DMS79 treated with DMSO at 0.1 percent for 48 hours (cell line): ENCODE data around the gene RPS25.
"Not testable (repeated sequence)": the region's sequence is repeated elsewhere in the genome, so short reads cannot be mapped to it uniquely, and the experiment has no call there.

Experiments used
- DNase-seq: peaks from one replicate; lab custom pipeline; 2025; lab: John Stamatoyannopoulos, UW

Gene RPS25

GRCh38 chr11:119018074-119018938 is at the start of gene RPS25, which contains the start of gene TRAPPC4:
TSS of gene RPS25 (minus strand) at chr11:119018343. CDS start at chr11:119018284, 59 bp downstream.
TSS of gene TRAPPC4 (plus strand) at chr11:119018766. CDS start at chr11:119018796, 30 bp downstream.
- peak; percentile 98 for DNase-seq

GRCh38 chr11:119067371-119068222 is 49.5 kb upstream of the RPS25 start, which contains the start of gene VPS11:
TSS of gene VPS11 (plus strand) at chr11:119067818. CDS start at chr11:119067824, 6 bp downstream.
- peak; percentile 95 for DNase-seq

GRCh38 chr11:119065369-119065768 is 47.2 kb upstream of the RPS25 start:
- no peak for DNase-seq

GRCh38 chr11:119062779-119063178 is 44.6 kb upstream of the RPS25 start:
- DNase-seq, result no peak

- no peak for DNase-seq
Measured at GRCh38 chr11:119061256-119061655, 43.1 kb upstream of the RPS25 start.

- DNase-seq, result not testable (repeated sequence)
Measured at GRCh38 chr11:119059128-119059527, 41.0 kb upstream of the RPS25 start.

GRCh38 chr11:119057000-119057769 is 39.0 kb upstream of the RPS25 start, which contains the start of gene HYOU1:
TSS of gene HYOU1 (minus strand) at chr11:119057205. CDS start at chr11:119056160, 1,045 bp downstream.
- DNase-seq, result peak; percentile 98

GRCh38 chr11:119056421-119056999 is 38.4 kb upstream of the RPS25 start:
- DNase-seq, result no peak

GRCh38 chr11:119055901-119056300 is 37.8 kb upstream of the RPS25 start:
- DNase-seq, result peak; percentile 13

- DNase-seq, result no peak
Measured at GRCh38 chr11:119054418-119054817, 36.3 kb upstream of the RPS25 start.

GRCh38 chr11:119052163-119052814 is 34.1 kb upstream of the RPS25 start:
- no peak for DNase-seq

GRCh38 chr11:119051440-119052162 is 33.5 kb upstream of the RPS25 start:
- DNase-seq, result no peak

- DNase-seq, result no peak
Measured at GRCh38 chr11:119049081-119049480, 30.9 kb upstream of the RPS25 start.

- DNase-seq, result no peak
Measured at GRCh38 chr11:119048644-119049043, 30.5 kb upstream of the RPS25 start.

GRCh38 chr11:119047205-119047604 is 29.1 kb upstream of the RPS25 start:
- DNase-seq, result no peak

GRCh38 chr11:119046489-119046888 is 28.3 kb upstream of the RPS25 start:
- DNase-seq, result no peak

GRCh38 chr11:119044708-119045107 is 26.6 kb upstream of the RPS25 start:
- no peak for DNase-seq

GRCh38 chr11:119042927-119043326 is 24.8 kb upstream of the RPS25 start:
- no peak for DNase-seq

- no peak for DNase-seq
Measured at GRCh38 chr11:119041821-119042514, 23.8 kb upstream of the RPS25 start.
